Caco-2 (cell line): Measurements from ENCODE around the gene IQCB1. TPM values are rescaled to one million over a fixed set of nuclear protein-coding genes. Genes with fewer than 3 reads are reported as not detected.

Source experiments
- BruUV-seq: library from RNA; stranded (reverse); fragments of 400-500 nt; replicated peaks from 2 replicates; lab custom pipeline; 2021; lab: Mats Ljungman, UMichigan
- CTCF ChIA-PET: fragments of 300-600 bp; sonication (Branson Sonifier 250); formaldehyde crosslinking; loops from one replicate; lab custom pipeline; 2022; ENCODE audit warnings: antibody characterized with exemption; lab: Charles Lee
- POLR2A ChIA-PET: fragments of 300-600 bp; sonication (Branson Sonifier 250); formaldehyde crosslinking; loops from one replicate; lab custom pipeline; 2022; ENCODE audit warnings: antibody characterized with exemption; lab: Charles Lee
- DNase-seq, 2 experiments: peaks; one replicate each; pipeline versions ENCODE4 v3.0.0 to v3.0.0-alpha.2; 2020 to 2022
- H3K27me3 ChIP-seq: replicated peaks from 2 replicates; pipeline ENCODE4 v1.6.0; 2011; ENCODE audit warnings: low read length; ENCODE audit not compliant: control insufficient read depth, insufficient read depth
- H3K36me3 ChIP-seq: 2 replicates; pipeline ENCODE4 v1.5.1; 2011; ENCODE audit warnings: low read length; ENCODE audit not compliant: control insufficient read depth, insufficient read depth
- H3K4me1 ChIP-seq: fragments of 250-450 bp; sonication (Bioruptor Pico); 2 replicates; pipeline ENCODE4 v1.5.1; 2020; ENCODE audit warnings: mild to moderate bottlenecking
- H3K4me3 ChIP-seq: 2 replicates; pipeline ENCODE4 v1.5.1; 2011; ENCODE audit warnings: low read depth, mild to moderate bottlenecking, control low read depth, low read length
- H3K9me3 ChIP-seq: fragments of 250-450 bp; sonication (Bioruptor Pico); 2 replicates; pipeline ENCODE4 v1.5.1; 2020; ENCODE audit warnings: mild to moderate bottlenecking, moderate library complexity
- H3K27ac Mint-ChIP-seq: one replicate; pipeline ENCODE4 v1.8.0; 2022; ENCODE audit warnings: mixed read lengths; ENCODE audit not compliant: unreplicated experiment
- H3K27me3 Mint-ChIP-seq: one replicate; pipeline ENCODE4 v1.8.0; 2022; ENCODE audit warnings: mixed read lengths; ENCODE audit not compliant: insufficient read depth, unreplicated experiment
- H3K36me3 Mint-ChIP-seq: one replicate; pipeline ENCODE4 v1.8.0; 2022; ENCODE audit warnings: mild to moderate bottlenecking, mixed read lengths; ENCODE audit not compliant: insufficient read depth, unreplicated experiment
- H3K4me1 Mint-ChIP-seq: one replicate; pipeline ENCODE4 v1.8.0; 2022; ENCODE audit warnings: low read depth, mixed read lengths; ENCODE audit not compliant: unreplicated experiment
- H3K4me3 Mint-ChIP-seq: one replicate; pipeline ENCODE4 v1.8.0; 2022; ENCODE audit warnings: mild to moderate bottlenecking, moderate library complexity, mixed read lengths; ENCODE audit not compliant: unreplicated experiment
- H3K9me3 Mint-ChIP-seq: one replicate; pipeline ENCODE4 v1.8.0; 2022; ENCODE audit warnings: mixed read lengths; ENCODE audit not compliant: unreplicated experiment
- CTCF ChIP-seq, 2 experiments: fragments of 200-600 bp in 1 of 2; IDR thresholded peaks; 1 replicate in 1 of 2; 2 replicates in 1 of 2; pipeline versions ENCODE4 v1.5.1 to v1.8.0; 2011 to 2022; ENCODE audit warnings: antibody characterized with exemption in 1 of 2, control low read depth in 1 of 2, inconsistent platforms in 1 of 2, low read depth in 1 of 2, low read length in 1 of 2, mild to moderate bottlenecking in 1 of 2, moderate library complexity in 1 of 2; ENCODE audit not compliant: insufficient read depth in 1 of 2, severe bottlenecking in 1 of 2, unreplicated experiment in 1 of 2
- intact Hi-C: fragments of 100-400 bp; cut with micrococcal nuclease; formaldehyde crosslinking; loops from one replicate; pipeline ENCODE4 v1.10.0; 2022; ENCODE audit not compliant: unreplicated experiment
- total RNA-seq: library from RNA; stranded (reverse); gene quantifications from 2 replicates; pipeline ENCODE4 v1.2.3, GENCODE V29; 2022

The IQCB1 gene
- total RNA-seq, 1 experiment from 2014 or later, result 36.4 TPM

- Histone ChIP-seq H3K4me1 (no peaks in the 10 kb centered on the region), H3K4me3 (no peak overlapping the region), H3K36me3 (peaks cover 1% of the 10 kb centered on the region), H3K27me3 (no peaks in the 10 kb centered on the region), H3K9me3 (no peaks in the 10 kb centered on the region)
- peaks cover 53% of the 10 kb centered on the region for H3K36me3 Mint-ChIP-seq
- ChIA-PET CTCF (interaction anchor here (0.5 kb wide), 1 partner anchor 177 kb away, joined by 3 read pairs; no protein-coding TSS in a partner anchor), POLR2A (no interaction called here)
- no peaks in the 10 kb centered on the region for H3K27me3 Mint-ChIP-seq
- H3K4me3 Mint-ChIP-seq, result no peak overlapping the region
- no peak for TF ChIP-seq CTCF (IDR thresholded peaks at IDR 0.05; ENCODE audit: insufficient read depth in 1 of 2, low read depth in 1 of 2, low read length in 1 of 2, severe bottlenecking in 1 of 2, unreplicated experiment in 1 of 2)
- intact Hi-C loops, result no loop called here
- H3K9me3 Mint-ChIP-seq, result no peaks in the 10 kb centered on the region
- DNase-seq, result no peak
- BruUV-seq, result no TSS peak
- H3K4me1 Mint-ChIP-seq, result no peaks in the 10 kb centered on the region
- H3K27ac Mint-ChIP-seq, result no peak overlapping the region
These were observed 111.4 kb downstream of the IQCB1 start for GRCh38 chr3:121723485-121723884.

- Mint-ChIP-seq H3K4me1 (no peaks in the 10 kb centered on the region), H3K27ac (no peak overlapping the region), H3K27me3 (no peaks in the 10 kb centered on the region), H3K4me3 (no peak overlapping the region), H3K36me3 (peaks cover 63% of the 10 kb centered on the region), H3K9me3 (no peaks in the 10 kb centered on the region)
- Histone ChIP-seq H3K27me3 (no peaks in the 10 kb centered on the region), H3K9me3 (no peaks in the 10 kb centered on the region), H3K36me3 (peaks cover 1% of the 10 kb centered on the region), H3K4me3 (no peak overlapping the region), H3K4me1 (no peaks in the 10 kb centered on the region)
- no TSS peak for BruUV-seq
- POLR2A ChIA-PET, result no interaction called here
- CTCF ChIA-PET, result no interaction called here
- DNase-seq, result no peak
- intact Hi-C loops, result no loop called here
- no peak for TF ChIP-seq CTCF (IDR thresholded peaks at IDR 0.05; ENCODE audit: insufficient read depth in 1 of 2, low read depth in 1 of 2, low read length in 1 of 2, severe bottlenecking in 1 of 2, unreplicated experiment in 1 of 2)
These were observed 112.4 kb downstream of the IQCB1 start for GRCh38 chr3:121722411-121722810.

GRCh38 chr3:121720163-121720562 lies 114.7 kb downstream of the IQCB1 start:
- no peak overlapping the region for H3K4me3 Mint-ChIP-seq
- TF ChIP-seq CTCF (IDR thresholded peaks at IDR 0.05; ENCODE audit: insufficient read depth in 1 of 2, low read depth in 1 of 2, low read length in 1 of 2, severe bottlenecking in 1 of 2, unreplicated experiment in 1 of 2), result no peak
- H3K4me3 ChIP-seq, result no peak overlapping the region
- no peaks in the 10 kb centered on the region for H3K9me3 ChIP-seq
- intact Hi-C loops, result no loop called here
- no peak overlapping the region for H3K27ac Mint-ChIP-seq
- peaks cover 64% of the 10 kb centered on the region for H3K36me3 Mint-ChIP-seq
- POLR2A ChIA-PET, result no interaction called here
- no peaks in the 10 kb centered on the region for H3K4me1 Mint-ChIP-seq
- H3K9me3 Mint-ChIP-seq, result no peaks in the 10 kb centered on the region
- H3K27me3 Mint-ChIP-seq, result no peaks in the 10 kb centered on the region
- no peaks in the 10 kb centered on the region for H3K4me1 ChIP-seq
- DNase-seq, result no peak
- CTCF ChIA-PET, result no interaction called here
- H3K27me3 ChIP-seq, result no peaks in the 10 kb centered on the region
- H3K36me3 ChIP-seq, result peaks cover 1% of the 10 kb centered on the region
- TSS peak; percentile 13 for BruUV-seq

Other genes with a start within 250 kb of the IQCB1 start
- not detected in 2 replicates for gene FBXO40, start 241.7 kb downstream of the IQCB1 start, total RNA-seq
- 0.45 and 1.00 TPM in 2 replicates for gene HCLS1, start 174.2 kb downstream of the IQCB1 start, total RNA-seq
- gene GOLGB1, start 85.3 kb downstream of the IQCB1 start, total RNA-seq, result 31.5 and 34.3 TPM in 2 replicates
- gene EAF2, start 149 bp upstream of the IQCB1 start, total RNA-seq, result 4.5 and 4.6 TPM in 2 replicates
- 3.8 and 4.7 TPM in 2 replicates for gene SLC15A2, start 59.3 kb upstream of the IQCB1 start, total RNA-seq
- 0.21 and 0.25 TPM in 2 replicates for gene ILDR1, start 187.2 kb upstream of the IQCB1 start, total RNA-seq
- not detected in 2 replicates for gene CD86, start 220.3 kb upstream of the IQCB1 start, total RNA-seq